Common myeloid progenitor, CD34-positive (primary cell): ENCODE measurements around the gene AGBL1.

Source experiments
- CTCF ChIA-PET: fragments of 350-600 bp; sonication (Branson Sonifier 250); formaldehyde crosslinking; loops from one replicate; lab custom pipeline; 2021; ENCODE audit warnings: antibody characterized with exemption; lab: Charles Lee
- POLR2A ChIA-PET: fragments of 350-600 bp; sonication (Branson Sonifier 250); formaldehyde crosslinking; loops from one replicate; lab custom pipeline; 2021; ENCODE audit warnings: antibody characterized with exemption; lab: Charles Lee
- DNase-seq, 3 donors: peaks; one replicate each; pipeline versions ENCODE4 v3.0.0 to v3.0.0-alpha.2; 2013
- H3K27ac ChIP-seq, 2 experiments: 1 replicate in 1 of 2; 2 replicates in 1 of 2; pipeline ENCODE4 v1.7.0; 2013; ENCODE audit warnings: inconsistent platforms in 2 of 2, low read length in 2 of 2, mild to moderate bottlenecking in 2 of 2, low read depth in 1 of 2, moderate library complexity in 1 of 2; ENCODE audit not compliant: severe bottlenecking in 2 of 2, insufficient read depth in 1 of 2, poor library complexity in 1 of 2
- H3K27me3 ChIP-seq, 5 experiments: replicated peaks in 2 of 5; 1 replicate in 3 of 5; 2 replicates in 2 of 5; pipeline versions ENCODE4 v1.6.1 to v1.7.0; 2013; ENCODE audit warnings: low read length in 4 of 5, mild to moderate bottlenecking in 2 of 5, moderate library complexity in 2 of 5, inconsistent platforms in 1 of 5; ENCODE audit not compliant: insufficient read depth in 5 of 5, control insufficient read depth in 4 of 5
- H3K36me3 ChIP-seq, 4 experiments: 1 replicate in 2 of 4; 2 replicates in 2 of 4; pipeline versions ENCODE4 v1.6.1 to v1.7.0; 2013; ENCODE audit warnings: low read length in 3 of 4, control low read depth in 1 of 4, mild to moderate bottlenecking in 1 of 4; ENCODE audit not compliant: control insufficient read depth in 4 of 4, insufficient read depth in 4 of 4
- H3K4me1 ChIP-seq, 4 experiments: 1 replicate in 3 of 4; 2 replicates in 1 of 4; pipeline versions ENCODE4 v1.6.1 to v1.7.1; 2013; ENCODE audit warnings: low read length in 3 of 4, mild to moderate bottlenecking in 3 of 4, control low read depth in 1 of 4, inconsistent platforms in 1 of 4, moderate library complexity in 1 of 4; ENCODE audit not compliant: control insufficient read depth in 4 of 4, insufficient read depth in 4 of 4; ENCODE audit errors: control extremely low read depth in 1 of 4
- H3K4me3 ChIP-seq, 7 experiments: 1 replicate in 4 of 7; 2 replicates in 3 of 7; pipeline versions ENCODE4 v1.5.1 to v1.7.0; 2013; ENCODE audit warnings: mild to moderate bottlenecking in 7 of 7, low read length in 6 of 7, moderate library complexity in 6 of 7, inconsistent platforms in 2 of 7, low read depth in 2 of 7, control low read depth in 1 of 7; ENCODE audit not compliant: insufficient read depth in 4 of 7, control insufficient read depth in 1 of 7; ENCODE audit errors: extremely low read depth in 1 of 7
- H3K9me3 ChIP-seq, 5 experiments: 1 replicate in 4 of 5; 2 replicates in 1 of 5; pipeline versions ENCODE4 v1.6.1 to v1.7.1; 2013; ENCODE audit warnings: low read length in 4 of 5, mild to moderate bottlenecking in 2 of 5, inconsistent platforms in 1 of 5, low read depth in 1 of 5, moderate library complexity in 1 of 5; ENCODE audit not compliant: control insufficient read depth in 4 of 5, insufficient read depth in 2 of 5; ENCODE audit errors: control extremely low read depth in 1 of 5
- WGBS: methylation state at CpG from one replicate; pipeline ENCODE4 v1.1.5; 2013; ENCODE audit not compliant: insufficient coverage; 5-methylcytosine and 5-hydroxymethylcytosine counted together

AGBL1 gene

DNA sequence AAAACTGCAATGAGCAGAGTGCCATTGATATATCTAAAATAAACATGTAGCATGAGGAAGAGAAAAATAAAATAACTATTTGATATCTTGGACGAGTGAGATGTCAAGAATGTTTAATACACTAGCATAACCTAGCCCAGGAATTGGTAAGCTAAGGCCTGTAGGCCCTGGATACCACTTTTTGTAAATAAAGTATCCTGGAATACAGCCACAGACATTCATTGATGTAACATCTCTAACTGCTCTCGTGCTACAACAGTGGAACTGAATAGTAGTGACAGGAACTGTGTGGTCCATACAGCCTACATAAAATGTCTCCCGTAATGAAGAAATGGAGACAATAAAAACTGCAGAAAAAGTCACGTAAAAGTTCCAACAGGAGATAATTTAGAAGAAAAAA is 869.0 kb downstream of the AGBL1 start:
- WGBS: no CpG with 5 or more reads among the region's 4 CpGs
- no peaks in the 10 kb centered on the region for H3K9me3 ChIP-seq

DNA sequence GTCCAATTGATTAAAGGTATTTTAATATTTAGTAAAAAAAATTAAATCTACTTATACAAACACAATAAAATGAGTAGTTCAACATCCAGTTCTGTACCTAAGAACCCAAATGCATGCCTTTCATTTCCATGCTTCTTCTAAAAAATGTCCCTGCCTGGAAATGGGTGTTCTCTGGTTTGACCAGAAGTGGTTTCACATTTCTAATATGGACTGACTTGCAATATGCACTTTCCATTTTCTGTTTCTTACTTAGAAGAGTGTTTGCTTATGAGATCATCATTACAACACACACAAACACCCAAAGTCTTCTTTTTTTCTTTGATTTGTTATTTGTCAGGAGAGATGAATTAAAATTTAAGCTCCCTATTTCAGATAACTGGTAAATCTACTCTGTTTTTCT is 879.6 kb downstream of the AGBL1 start:
- Histone ChIP-seq H3K4me3 (no peak overlapping the region), H3K36me3 (no peaks in the 10 kb centered on the region), H3K27ac (no peak overlapping the region), H3K9me3 (no peaks in the 10 kb centered on the region), H3K4me1 (no peaks in the 10 kb centered on the region), H3K27me3 (no peaks in the 10 kb centered on the region)
- ChIA-PET POLR2A (no interaction called here), CTCF (no interaction called here)
- no peak for DNase-seq

More for the DNA sequence above, 869.0 kb downstream of the AGBL1 start:
- no peak overlapping the region for H3K27ac ChIP-seq
- H3K36me3 ChIP-seq: no peaks in the 10 kb centered on the region
- CTCF ChIA-PET: no interaction called here
- no peaks in the 10 kb centered on the region for H3K27me3 ChIP-seq
- no peak overlapping the region for H3K4me3 ChIP-seq
- POLR2A ChIA-PET: no interaction called here
- DNase-seq: no peak
- H3K4me1 ChIP-seq: no peaks in the 10 kb centered on the region

DNA sequence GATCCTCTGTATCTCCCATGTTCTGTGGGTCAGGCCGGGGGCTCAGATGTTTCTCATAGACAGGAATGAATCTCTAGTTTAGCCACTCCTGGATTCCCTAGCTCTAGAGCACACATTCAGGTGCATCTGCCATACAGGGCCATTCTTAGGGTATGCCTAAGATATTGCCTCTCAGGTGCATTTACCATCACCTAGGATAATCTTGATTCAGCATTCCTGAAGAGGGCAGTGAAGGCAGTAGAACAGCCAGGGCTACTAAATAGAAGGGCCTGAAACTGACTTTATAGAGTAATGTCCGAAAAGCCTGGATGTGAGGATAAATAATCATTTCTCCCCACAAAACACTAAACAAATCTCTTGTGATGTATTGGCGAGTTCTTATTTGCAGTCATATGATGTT is 882.0 kb downstream of the AGBL1 start:
- no peak overlapping the region for H3K4me3 ChIP-seq
- no peaks in the 10 kb centered on the region for H3K27me3 ChIP-seq
- no peaks in the 10 kb centered on the region for H3K4me1 ChIP-seq
- no peak overlapping the region for H3K27ac ChIP-seq
- CTCF ChIA-PET: no interaction called here
- POLR2A ChIA-PET: no interaction called here
- 100% methylated on average over 1 of the region's 3 CpGs for WGBS
- no peak for DNase-seq
- H3K36me3 ChIP-seq: no peaks in the 10 kb centered on the region
- no peaks in the 10 kb centered on the region for H3K9me3 ChIP-seq

DNA sequence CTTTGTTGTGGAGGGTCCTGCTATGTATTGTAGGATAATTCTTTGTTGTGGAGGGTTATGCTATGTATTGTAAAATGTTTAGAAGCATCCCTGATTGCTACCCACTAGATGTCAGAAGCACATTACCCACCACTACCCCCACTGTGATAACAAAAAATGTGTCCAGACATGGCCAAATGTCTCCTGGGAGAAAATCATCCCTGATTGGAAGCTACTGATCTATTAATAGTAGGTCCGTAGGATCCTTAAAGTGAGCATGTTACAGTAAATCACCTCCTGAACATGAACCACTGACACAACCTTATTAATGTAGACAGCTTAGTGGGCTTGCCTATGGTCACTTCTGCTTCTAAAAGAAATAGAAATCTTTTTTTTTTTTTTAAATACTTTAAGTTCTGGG is 884.6 kb downstream of the AGBL1 start:
- POLR2A ChIA-PET: no interaction called here
- no CpG with 5 or more reads among the region's 1 CpG for WGBS
- no peak overlapping the region for H3K27ac ChIP-seq
- H3K36me3 ChIP-seq: no peaks in the 10 kb centered on the region
- H3K27me3 ChIP-seq: no peaks in the 10 kb centered on the region
- H3K4me1 ChIP-seq: no peaks in the 10 kb centered on the region
- CTCF ChIA-PET: no interaction called here
- DNase-seq: no peak
- H3K9me3 ChIP-seq: no peaks in the 10 kb centered on the region
- H3K4me3 ChIP-seq: no peak overlapping the region

DNA sequence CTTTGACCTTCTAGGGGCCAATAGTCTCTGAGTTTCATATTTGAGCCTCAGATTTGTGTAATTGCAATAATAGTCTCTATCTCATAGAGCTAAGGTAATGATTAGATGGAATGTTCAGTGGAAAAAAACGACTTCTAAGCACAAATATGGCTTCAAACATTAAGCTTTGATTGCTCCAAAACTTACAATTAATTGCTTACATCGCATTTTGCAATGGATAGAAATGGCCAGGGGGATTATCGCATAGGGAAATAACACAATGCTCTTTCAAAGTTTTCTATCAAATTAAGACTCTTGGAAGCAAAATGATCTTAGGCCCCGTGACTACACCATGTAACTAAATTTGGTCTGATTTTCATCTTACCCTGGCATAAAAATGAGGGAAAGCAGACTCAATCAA is 888.6 kb downstream of the AGBL1 start:
- Histone ChIP-seq H3K27ac (no peak overlapping the region), H3K4me3 (no peak overlapping the region), H3K9me3 (no peaks in the 10 kb centered on the region), H3K4me1 (no peaks in the 10 kb centered on the region), H3K36me3 (no peaks in the 10 kb centered on the region), H3K27me3 (no peaks in the 10 kb centered on the region)
- no peak for DNase-seq
- ChIA-PET POLR2A (no interaction called here), CTCF (no interaction called here)
- WGBS: 92% methylated on average over 2 of the region's 4 CpGs

DNA sequence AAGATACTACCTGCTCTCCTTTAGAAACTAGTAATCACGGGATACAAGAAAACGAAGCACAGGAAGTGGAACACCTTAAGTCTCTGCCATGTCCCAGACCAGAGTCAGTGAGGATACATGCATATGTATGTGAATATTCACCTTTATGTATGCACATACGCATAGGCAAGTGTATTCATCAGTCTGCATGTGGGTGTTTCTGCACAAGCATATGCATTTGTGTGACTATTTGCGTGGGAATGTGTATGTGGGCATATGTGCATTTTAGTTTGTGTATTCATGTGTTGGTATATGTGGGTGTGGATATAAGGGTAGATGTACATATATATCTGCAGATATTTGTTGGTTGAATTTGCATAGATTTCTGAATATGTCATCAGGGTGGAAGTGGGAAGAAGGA is 889.7 kb downstream of the AGBL1 start:
- POLR2A ChIA-PET: no interaction called here
- CTCF ChIA-PET: no interaction called here

DNA sequence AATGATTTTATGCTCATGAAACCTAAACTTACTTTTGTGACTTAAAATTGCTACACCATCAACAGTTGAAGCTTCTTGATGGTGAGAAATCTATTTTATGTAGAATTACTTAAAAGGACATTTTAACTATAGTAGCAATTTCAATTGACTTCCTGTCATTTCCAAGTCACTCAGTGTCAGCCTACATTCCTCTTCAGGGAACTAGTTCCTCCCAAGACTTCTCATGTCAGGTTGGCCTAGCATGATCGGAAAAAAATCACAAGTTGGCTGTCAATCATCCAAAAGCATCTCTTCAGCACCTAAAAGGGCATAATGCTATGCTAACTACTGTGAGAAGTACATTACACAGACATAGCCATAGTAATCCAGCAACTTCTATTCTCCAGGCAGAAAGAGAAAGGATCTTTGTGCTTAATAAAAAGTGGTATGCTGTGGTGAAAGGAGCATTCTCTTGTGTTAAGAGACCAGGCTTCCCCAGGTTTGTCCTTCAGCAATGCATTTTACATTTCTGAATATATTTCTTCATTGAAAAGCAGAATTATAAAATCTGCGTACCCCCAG is 893.7 kb downstream of the AGBL1 start:
- Histone ChIP-seq H3K4me1 (no peaks in the 10 kb centered on the region), H3K36me3 (no peaks in the 10 kb centered on the region), H3K27me3 (no peaks in the 10 kb centered on the region), H3K9me3 (no peaks in the 10 kb centered on the region), H3K4me3 (no peak overlapping the region), H3K27ac (no peak overlapping the region)
- 100% methylated on average over 1 of the region's 2 CpGs for WGBS
- POLR2A ChIA-PET: no interaction called here
- DNase-seq: no peak
- CTCF ChIA-PET: no interaction called here

More for the DNA sequence above, 889.7 kb downstream of the AGBL1 start:
- DNase-seq: no peak
- Histone ChIP-seq H3K4me1 (no peaks in the 10 kb centered on the region), H3K4me3 (no peak overlapping the region), H3K27me3 (no peaks in the 10 kb centered on the region), H3K36me3 (no peaks in the 10 kb centered on the region), H3K9me3 (no peaks in the 10 kb centered on the region), H3K27ac (no peak overlapping the region)
- 100% methylated on average over 4 of the region's 4 CpGs for WGBS
